T follicular helper cell (primary cell): ENCODE measurements around the gene NEDD4.
A peak's percentile ranks its signal among the peaks of the same experiment; 100 is the strongest.
"Not testable (repeated sequence)": the region's sequence is repeated elsewhere in the genome, so short reads cannot be mapped to it uniquely, and the experiment has no call there.

Source experiments
- DNase-seq: peaks from one replicate; pipeline ENCODE4 v3.0.0-alpha.2; 2020; ENCODE audit warnings: low read depth
- total RNA-seq, 2 experiments: gene quantifications; one replicate each; lab custom pipeline; 2026; lab: John Stamatoyannopoulos, UW

The NEDD4 gene
- total RNA-seq = 22.0 to 50.4 reads per million in 2 experiments

- DNase-seq = peak; percentile 52
Observed at GRCh38 chr15:55993111-55993803, at the start of gene NEDD4. TSS of gene NEDD4 (minus strand) at chr15:55993612. CDS start at chr15:55993555, 57 bp downstream.

DNA sequence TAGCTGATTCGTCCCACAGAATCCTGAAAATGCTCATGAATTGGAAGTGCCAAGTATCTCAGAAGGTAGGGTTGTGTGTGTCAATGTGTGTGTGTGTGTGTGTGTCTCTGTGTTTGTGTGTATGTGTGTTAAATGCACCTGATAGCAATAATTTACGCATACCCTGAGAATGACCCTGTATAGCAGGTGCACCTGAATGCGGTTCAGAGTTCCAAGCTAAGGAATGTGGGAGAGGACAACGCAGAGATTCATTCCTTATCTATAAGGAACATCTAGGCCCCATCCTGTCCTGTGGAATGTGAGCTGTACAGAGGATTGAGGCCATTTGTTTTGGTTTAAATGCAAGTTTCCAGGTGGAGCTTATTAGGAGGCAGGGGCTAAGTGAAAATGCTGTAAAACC, 49.1 kb upstream of the NEDD4 start:
- DNase-seq = no peak

DNA sequence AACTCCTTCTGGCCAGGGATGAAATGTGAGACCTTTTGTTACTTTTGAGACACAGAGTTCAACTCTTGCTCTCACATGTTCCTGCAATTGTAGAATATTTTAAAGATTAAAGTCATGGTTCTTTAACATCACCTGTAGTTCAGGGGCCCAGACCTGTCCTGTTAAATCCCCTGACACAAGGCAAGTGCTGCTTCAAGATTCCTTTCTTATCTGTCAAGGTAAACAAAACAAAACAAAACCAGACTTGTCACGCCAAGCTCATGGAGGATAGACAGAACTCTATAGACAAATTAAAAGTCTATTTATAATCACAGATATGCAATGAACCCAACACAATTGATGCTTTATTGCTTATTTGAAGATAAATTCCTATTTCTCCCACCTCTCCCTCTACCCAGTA, 48.6 kb upstream of the NEDD4 start:
- DNase-seq = no peak

GRCh38 chr15:56040081-56041035, 46.9 kb upstream of the NEDD4 start:
- no peak for DNase-seq

GRCh38 chr15:56038707-56039106, 45.3 kb upstream of the NEDD4 start:
- no peak for DNase-seq

DNA sequence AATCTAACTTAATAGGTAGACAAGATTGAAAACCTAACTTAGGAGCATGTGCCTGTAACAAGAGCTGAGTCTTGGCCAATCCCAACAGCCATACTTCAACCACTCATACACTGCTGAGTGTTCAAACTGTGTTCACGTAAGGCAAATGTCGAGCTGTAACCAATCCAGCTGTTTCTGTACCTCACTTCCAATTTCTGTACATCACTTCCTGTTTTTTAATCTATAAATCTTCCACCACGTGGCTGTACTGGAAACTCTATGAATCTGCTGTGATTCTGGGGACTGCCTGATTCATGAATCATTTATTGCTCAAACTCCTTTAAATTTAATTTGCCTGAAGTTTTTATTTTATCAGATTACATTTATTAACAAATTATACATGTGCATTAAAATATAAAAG, 44.6 kb upstream of the NEDD4 start:
- peak; percentile 1 for DNase-seq

DNA sequence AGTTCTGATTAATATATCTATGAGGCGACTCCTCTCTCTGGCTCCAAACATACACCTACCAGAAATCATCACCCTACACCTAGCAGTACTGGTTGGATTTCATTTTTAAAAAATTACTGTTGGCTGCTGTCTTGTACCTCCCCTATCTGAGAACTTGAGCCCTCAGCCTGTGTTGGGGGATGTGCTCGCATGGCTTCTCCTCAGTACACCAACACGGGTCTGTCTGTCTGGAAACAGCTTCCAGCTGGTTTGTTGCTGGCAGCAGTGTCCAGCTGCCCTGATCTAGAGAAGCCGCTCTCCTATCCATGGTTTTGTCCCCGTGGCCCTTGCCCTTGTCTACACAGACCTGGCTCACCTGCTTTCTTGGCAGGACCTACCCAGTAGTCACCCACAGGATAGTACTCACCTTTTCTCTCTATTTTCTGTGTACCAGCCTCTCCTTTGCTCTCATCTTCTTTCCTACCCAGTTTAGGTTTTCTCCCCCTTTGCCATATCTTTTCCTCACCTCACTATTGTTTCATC, 43.2 kb upstream of the NEDD4 start:
- DNase-seq = no peak

DNA sequence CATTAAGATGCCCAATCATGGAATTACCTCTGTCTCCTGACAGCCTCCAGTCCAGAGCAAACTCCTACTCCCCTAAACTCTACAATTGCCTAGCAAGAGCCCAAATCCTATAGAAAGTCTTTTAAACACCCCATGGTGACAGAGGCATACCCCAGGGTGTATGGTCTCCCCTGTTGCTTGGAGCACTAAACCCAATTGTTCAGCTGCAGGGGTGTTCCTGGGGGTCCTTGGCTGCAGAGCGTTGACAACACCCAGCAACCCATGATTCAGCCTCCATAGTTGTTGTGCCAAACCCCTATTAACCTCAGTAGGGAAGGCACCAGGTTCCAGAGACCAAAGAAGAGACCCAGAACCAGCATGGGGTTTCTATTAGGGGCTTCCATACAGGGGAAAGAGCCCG, 41.8 kb upstream of the NEDD4 start:
- no peak for DNase-seq

DNA sequence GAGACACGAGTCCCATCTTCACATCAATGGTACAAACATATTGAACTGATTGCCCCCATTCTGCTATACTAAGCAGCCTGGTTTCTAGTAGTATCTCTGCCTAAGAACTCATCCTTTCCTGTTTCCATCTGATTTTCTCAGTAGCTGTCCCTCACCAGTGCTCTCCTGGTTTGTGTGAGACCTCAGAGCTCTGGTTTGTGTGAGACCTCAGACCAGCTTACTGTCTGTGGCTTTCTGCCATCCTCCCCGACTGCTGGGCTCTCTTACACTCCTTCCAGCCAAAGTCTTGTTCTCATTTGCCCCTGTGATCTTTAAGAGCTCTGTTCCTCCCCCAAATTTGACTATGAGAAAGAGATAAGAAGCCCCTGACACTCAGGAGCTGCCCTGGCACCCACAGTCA, 41.1 kb upstream of the NEDD4 start:
- DNase-seq = no peak

DNA sequence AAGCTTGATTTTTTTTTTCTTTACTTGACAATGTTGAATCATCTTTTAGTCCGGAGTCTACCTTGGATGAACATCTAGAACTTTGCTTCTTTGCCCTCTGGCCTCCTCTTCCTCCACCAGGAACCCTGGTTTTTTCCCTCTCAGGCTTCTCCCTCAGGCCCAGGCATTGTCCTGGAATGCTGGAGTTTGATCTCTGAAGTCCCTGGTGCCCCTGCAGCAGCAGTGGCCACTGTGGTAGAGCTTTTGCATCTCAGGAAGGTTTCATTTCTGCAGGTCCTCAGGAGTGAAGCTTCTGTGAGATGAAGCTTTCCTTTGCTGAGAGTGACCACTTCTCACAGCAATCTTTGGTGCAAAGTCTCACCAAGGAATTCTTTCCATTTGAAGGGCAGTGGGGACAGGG, 39.0 kb upstream of the NEDD4 start:
- DNase-seq = no peak

GRCh38 chr15:56031836-56032235, 38.4 kb upstream of the NEDD4 start:
- no peak for DNase-seq

DNA sequence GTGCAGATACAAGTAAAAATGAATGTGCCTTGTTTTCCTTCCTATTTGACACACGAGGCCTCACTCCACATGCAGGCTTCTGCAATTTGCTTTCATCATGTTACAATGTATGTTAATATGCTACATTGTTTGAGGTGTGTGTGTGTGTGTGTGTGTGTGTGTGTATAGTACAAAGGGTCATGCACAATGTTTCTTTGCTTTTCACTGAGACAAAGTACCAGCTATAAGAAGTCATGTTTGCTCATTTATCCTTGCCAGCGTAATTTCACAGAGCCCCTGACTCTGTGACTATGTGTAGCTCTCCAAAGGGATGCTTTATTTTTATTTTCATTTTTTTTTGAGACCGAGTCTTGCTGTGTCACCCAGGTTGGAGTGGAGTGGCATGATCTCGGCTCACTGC, 38.0 kb upstream of the NEDD4 start:
- no peak for DNase-seq

DNA sequence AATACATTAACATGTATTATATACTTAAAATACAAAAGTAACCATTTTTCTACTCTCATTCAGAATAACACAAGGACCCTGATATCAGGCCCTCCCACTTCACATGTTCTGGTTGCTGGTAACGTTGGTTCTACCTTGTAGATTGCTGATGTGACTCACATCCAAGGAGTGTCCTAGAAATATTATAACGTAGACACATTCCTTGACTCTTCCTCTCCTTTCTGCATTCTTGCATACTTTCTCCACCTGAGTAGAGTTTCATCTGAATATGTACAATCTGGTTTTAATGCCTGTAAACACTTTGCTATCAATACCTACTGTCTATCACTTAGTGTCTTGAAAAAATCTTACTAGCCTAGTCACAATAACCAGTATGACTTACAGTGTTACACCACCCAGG, 35.0 kb upstream of the NEDD4 start:
- DNase-seq = no peak

DNA sequence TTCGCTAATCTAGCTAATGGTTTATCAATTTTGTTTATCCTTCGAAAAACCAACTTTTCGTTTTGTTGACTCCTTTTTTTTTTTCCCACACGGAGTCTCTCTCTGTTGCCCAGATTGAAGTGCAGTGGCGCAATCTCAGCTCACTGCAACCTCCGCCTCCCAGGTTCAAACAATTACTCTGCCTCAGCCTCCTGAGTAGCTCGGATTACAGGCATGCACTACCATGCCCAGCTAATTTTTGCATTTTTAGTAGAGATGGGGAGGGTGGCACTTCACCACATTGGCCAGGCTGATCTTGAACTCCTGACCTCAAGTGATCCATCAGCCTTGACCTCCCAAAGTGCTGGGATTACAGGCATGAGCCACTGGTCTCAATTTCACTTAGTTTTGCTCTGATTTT, 29.7 kb upstream of the NEDD4 start:
- not testable (repeated sequence) for DNase-seq

- no peak for DNase-seq
Observed at GRCh38 chr15:56019819-56020486, 26.5 kb upstream of the NEDD4 start.

GRCh38 chr15:56019060-56019793, 25.8 kb upstream of the NEDD4 start:
- no peak for DNase-seq

- no peak for DNase-seq
Observed at GRCh38 chr15:56017920-56018319, 24.5 kb upstream of the NEDD4 start.

DNA sequence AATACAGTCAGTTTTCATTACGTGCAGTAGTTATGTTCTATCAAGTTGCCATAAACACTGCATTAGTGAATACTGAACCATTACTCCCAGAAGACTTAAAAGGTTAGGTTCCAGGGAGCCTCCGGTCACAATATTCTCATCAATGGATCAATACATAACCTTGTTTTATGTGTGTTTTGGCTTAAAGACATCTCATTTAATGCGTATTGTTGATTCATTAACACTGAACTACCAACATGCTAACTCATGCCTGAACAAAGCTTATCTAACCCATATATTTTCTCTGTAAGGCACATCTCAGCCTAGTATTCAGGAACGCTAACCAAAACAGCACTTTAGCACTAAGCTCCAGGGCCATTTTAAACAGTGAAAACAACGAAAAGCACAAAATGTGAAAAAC, 24.1 kb upstream of the NEDD4 start:
- DNase-seq = no peak

GRCh38 chr15:56016281-56016680, 22.9 kb upstream of the NEDD4 start:
- no peak for DNase-seq

DNA sequence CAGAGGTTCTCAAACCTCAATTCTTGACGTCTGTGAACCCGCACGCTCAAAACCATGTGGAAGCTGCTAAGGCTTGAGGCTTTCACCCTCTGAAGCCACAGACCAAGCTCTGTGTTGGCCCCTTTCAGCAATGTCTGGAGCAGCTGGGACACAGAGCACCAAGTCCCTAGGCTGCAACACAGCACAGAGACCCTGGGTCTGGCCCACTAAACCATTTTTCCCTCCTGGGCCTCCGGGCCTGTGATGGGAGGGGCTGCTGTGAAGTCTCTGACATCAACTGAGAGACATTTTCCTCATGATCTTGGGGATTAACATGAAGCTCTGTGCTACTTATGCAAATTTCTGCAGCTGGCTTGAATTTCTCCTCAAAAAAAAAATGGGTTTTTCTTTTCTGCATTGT, 21.3 kb upstream of the NEDD4 start:
- no peak for DNase-seq

- not testable (repeated sequence) for DNase-seq
Observed at GRCh38 chr15:56007053-56007452, 13.6 kb upstream of the NEDD4 start.

DNA sequence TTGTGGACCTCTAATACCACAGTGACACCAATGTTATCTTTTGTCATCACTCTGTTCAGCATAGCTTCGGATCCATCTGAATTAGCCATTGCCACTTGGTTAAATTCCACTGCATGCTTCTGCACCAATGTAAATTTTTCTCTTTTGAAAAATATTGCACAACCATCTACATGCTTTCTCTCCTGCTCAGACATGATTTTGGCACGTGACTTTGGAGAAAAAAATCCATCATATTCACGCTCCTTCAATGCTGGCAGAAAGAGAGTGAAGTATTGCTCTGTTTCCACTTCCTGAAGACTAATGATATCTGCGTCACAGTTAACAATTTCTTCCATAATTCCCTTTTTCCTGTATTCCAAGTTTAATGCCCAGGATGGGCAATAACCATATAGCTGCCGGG, 13.0 kb upstream of the NEDD4 start:
- DNase-seq = not testable (repeated sequence)
